Measurements from ENCODE around the gene TAGLN.

TAGLN gene

DNA sequence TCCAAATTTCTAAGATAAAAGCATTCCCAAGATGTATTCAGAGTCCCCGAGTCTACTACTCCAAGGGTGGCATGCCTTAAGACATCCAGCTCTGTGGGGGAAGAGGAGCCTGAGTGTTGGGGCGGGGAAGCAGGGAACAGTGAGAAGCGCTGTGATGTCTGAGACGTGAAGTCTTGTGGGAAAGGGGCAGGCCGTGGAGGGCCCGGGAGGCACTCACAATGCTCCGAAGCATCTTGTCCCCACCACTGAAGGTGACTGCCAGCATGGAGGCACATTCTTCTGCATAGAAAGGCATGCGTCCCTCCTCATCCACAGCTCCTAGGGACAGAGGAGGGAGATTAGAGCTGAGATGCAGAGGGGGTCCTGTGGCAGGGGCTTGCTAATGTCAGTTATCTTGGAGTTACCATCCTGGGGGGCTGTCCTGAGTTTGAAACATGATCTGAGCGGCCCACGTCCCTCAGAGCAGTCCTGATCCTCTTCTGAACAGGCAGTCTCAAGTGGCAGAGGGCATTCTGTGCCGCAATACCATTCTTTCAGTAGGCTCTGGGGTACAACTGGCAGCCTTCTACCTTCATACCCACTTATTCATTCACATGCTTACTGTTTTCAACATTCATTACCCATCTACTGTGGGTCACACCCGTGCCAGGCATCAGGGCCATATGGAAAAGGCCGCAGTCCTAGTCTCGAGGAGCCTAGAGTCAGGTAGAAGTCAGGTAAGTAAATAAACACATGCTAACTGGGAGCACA, 24.0 kb downstream of the TAGLN start:
- Mint-ChIP-seq H3K27ac (peak overlapping the region; percentile 29 to 94 (median 38)), H3K4me1 (peaks cover 67% of the 10 kb centered on the region), H3K9me3 (no peaks in the 10 kb centered on the region), H3K36me3 (ENCODE audit: low read depth) (peaks cover 28% of the 10 kb centered on the region), H3K4me3 (no peak overlapping the region), H3K27me3 (ENCODE audit: low read depth) (no peaks in the 10 kb centered on the region)
- no peak for TF ChIP-seq CTCF (IDR thresholded peaks at IDR 0.05; ENCODE audit: unreplicated experiment in 3 of 3)

GRCh38 chr11:117223741-117224689, 24.8 kb downstream of the TAGLN start:
- Mint-ChIP-seq H3K4me1 (peaks cover 58% of the 10 kb centered on the region), H3K27ac (peak overlapping the region; percentile 41 to 70 (median 61)), H3K36me3 (ENCODE audit: low read depth) (peaks cover 23% of the 10 kb centered on the region), H3K9me3 (no peaks in the 10 kb centered on the region), H3K4me3 (no peak overlapping the region), H3K27me3 (ENCODE audit: low read depth) (no peaks in the 10 kb centered on the region)
- TF ChIP-seq CTCF (IDR thresholded peaks at IDR 0.05; ENCODE audit: unreplicated experiment in 3 of 3), result no peak

DNA sequence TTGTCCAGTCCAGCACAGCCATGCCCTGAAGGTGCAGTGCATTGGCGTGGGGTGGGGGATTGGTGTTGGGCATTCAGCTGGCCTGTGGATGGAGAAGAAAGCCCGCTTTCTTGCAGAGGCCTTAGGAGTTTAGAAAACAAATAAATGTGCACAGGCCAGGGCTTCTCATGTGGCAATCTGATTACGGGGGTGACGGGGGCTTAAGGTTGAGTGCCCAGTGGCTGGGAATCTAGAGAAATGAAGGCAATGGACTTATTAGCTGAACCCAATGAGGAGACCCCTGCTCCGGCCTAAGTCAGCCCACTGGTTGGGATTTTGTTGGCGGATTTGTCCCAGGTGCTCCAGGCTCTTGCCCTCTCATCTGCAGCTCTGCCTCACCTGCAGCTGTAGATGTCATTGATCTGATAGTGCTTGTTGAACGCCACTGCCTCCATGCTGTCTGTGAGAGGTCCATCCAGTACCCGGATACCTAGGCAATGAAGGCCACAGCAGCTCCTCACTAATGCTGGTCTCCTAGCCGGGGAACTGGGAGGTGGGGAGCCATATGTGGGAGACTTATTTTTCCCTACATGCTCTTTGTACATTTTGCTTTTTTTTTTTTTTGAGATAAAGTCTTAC, 26.5 kb downstream of the TAGLN start:
- no peak for TF ChIP-seq CTCF (IDR thresholded peaks at IDR 0.05; ENCODE audit: unreplicated experiment in 3 of 3)
- Mint-ChIP-seq H3K27me3 (ENCODE audit: low read depth) (no peaks in the 10 kb centered on the region), H3K36me3 (ENCODE audit: low read depth) (peaks cover 18% of the 10 kb centered on the region), H3K27ac (no peak overlapping the region), H3K4me1 (peaks cover 53% of the 10 kb centered on the region), H3K4me3 (no peak overlapping the region), H3K9me3 (no peaks in the 10 kb centered on the region)

DNA sequence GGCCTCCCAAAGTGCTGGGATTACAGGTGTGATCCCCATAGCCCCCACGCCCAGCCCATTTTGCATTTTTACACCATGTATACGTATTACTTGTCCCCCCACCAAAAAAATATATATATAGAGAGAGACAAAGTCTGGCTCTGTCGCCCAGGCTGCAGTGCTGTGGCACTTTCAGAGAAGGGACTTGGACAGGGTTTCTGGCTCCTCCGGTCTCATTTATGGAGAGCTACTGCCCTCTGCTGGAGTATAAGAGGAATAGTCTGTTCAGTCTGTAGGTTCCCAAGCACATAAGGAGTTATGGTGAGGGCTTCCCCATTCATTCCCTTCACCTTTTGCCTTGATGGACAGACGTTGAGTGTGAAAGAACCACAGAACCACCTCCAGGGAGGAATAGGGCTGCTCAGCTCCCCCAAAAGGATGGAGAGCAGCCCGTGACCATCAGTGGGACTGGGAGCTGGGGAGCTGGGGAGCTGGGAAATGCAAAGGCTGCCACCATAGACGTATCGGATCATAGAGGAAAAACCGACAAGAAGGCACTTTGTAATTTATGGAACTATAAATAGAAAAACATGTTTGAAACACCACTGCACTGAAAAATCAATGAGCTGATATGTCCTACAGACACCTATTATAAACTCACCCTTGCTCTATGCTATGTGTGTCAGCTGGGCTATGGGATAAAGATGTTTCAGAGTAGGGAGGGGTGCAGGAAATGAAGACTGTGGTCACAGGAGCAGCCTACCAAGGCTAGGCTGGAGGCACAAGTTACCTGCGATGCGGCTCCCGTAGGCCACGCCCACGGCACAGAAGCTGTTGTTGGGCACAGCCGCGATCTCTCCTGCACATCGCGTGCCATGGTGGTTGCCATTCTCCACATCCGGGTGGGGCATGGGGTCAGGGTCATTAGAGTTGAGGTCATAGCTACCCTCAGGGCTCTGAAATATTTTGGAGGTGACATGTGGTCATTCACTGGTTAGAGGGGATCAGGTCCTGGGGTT, 27.5 kb downstream of the TAGLN start:
- TF ChIP-seq CTCF (IDR thresholded peaks at IDR 0.05; ENCODE audit: unreplicated experiment in 3 of 3), result peak; percentile 71 to 84 (median 80)
- peak overlapping the region; percentile 3 to 40 (median 15) for H3K27ac Mint-ChIP-seq

GRCh38 chr11:117228091-117228490, 28.9 kb downstream of the TAGLN start:
- Mint-ChIP-seq H3K4me1 (peaks cover 45% of the 10 kb centered on the region), H3K9me3 (no peaks in the 10 kb centered on the region), H3K27me3 (ENCODE audit: low read depth) (no peaks in the 10 kb centered on the region), H3K36me3 (ENCODE audit: low read depth) (peaks cover 18% of the 10 kb centered on the region), H3K4me3 (peak overlapping the region; percentile 26 to 76 (median 56)), H3K27ac (no peak overlapping the region)
- TF ChIP-seq CTCF (IDR thresholded peaks at IDR 0.05; ENCODE audit: unreplicated experiment in 3 of 3), result no peak

More for the DNA sequence above, 27.5 kb downstream of the TAGLN start:
- H3K9me3 Mint-ChIP-seq, result no peaks in the 10 kb centered on the region
- peaks cover 18% of the 10 kb centered on the region for H3K36me3 Mint-ChIP-seq (ENCODE audit: low read depth)
- H3K4me3 Mint-ChIP-seq, result peak overlapping the region; percentile 27 to 32 (median 28)
- H3K27me3 Mint-ChIP-seq (ENCODE audit: low read depth), result no peaks in the 10 kb centered on the region
- peaks cover 52% of the 10 kb centered on the region for H3K4me1 Mint-ChIP-seq
